T-helper 2 cell treated with Interferon-gamma antibody and Interleukin-4, amounts not matched to agents 100 ng/mL and 5 ng/mL, for 36 hours (primary cell): ENCODE data around the gene SEPHS1. TPM values are rescaled to one million over a fixed set of nuclear protein-coding genes. Genes with fewer than 3 reads are reported as not detected.
"Not testable (repeated sequence)": the region's sequence is repeated elsewhere in the genome, so short reads cannot be mapped to it uniquely, and the experiment has no call there.

Experiments
- intact Hi-C: fragments of 100-400 bp; cut with micrococcal nuclease; formaldehyde crosslinking; loops from one replicate; pipeline ENCODE4 v1.15.1; 2023
- total RNA-seq: library from RNA; stranded (reverse); gene quantifications from 2 replicates; pipeline ENCODE4 v1.2.3, GENCODE V29; 2022

Gene SEPHS1
- total RNA-seq, 1 donor from 2014 or later: 54.2 TPM

- intact Hi-C loops: no loop called here
Observed at GRCh38 chr10:13365243-13365642, 17.1 kb upstream of the SEPHS1 start.

GRCh38 chr10:13360587-13360986 is 12.5 kb upstream of the SEPHS1 start:
- intact Hi-C loops: no loop called here

GRCh38 chr10:13356392-13356791 is 8.3 kb upstream of the SEPHS1 start:
- intact Hi-C loops: no loop called here

GRCh38 chr10:13354783-13355182 is 6.7 kb upstream of the SEPHS1 start:
- intact Hi-C loops: no loop called here

GRCh38 chr10:13352519-13352918 is 4.4 kb upstream of the SEPHS1 start:
- intact Hi-C loops: no loop called here

- intact Hi-C loops: no loop called here
Observed at GRCh38 chr10:13351340-13351915, 3.3 kb upstream of the SEPHS1 start.

GRCh38 chr10:13349463-13350274 is 1.6 kb upstream of the SEPHS1 start:
- intact Hi-C loops: loop anchor here (5.0 kb wide), 2 partner anchors 247 to 1217 kb away; partner anchors contain the start of gene OPTN

DNA sequence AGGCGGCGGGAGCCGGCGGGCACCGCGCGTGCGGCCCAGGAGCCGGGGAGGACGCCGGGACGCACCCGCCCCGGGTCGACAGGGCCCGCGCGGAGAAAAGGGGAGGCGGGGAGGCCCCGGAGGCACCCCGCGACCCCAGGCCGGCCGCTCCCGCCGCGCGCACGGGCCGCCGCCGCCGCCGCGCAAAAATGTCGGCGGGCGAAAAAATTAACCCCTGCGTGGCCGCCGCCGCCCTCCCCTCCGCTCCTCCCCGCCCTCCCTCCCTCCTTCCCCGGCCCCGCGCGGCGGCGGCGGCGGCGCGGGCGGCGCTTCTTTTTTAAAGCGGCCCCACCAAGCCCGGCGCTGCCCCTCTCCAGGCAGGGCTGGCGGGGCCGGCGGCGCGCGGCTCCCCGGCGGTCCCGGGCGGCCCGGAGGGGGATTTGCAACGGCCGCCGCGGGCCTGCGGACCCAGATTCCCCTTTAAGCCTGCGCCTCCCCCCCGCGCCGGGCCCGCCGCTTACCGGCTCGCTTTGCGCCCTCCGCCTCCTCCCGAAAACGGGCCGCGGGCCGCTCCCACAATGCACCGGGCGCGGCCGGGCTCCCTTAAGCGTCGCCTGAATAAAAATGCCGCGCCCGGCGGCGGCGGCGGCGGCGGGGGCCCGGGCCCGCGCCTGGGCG is 465 bp downstream of the SEPHS1 start:
- intact Hi-C loops: loop anchor here (1.0 to 5.0 kb wide), 4 partner anchors 47 to 1215 kb away; partner anchors contain the start of genes MCM10, OPTN and PHYH

GRCh38 chr10:13347043-13347499 is 1.0 kb downstream of the SEPHS1 start:
- intact Hi-C loops: loop anchor here (1.0 to 5.0 kb wide), 3 partner anchors 47 to 1215 kb away; partner anchors contain the start of genes OPTN and PHYH

DNA sequence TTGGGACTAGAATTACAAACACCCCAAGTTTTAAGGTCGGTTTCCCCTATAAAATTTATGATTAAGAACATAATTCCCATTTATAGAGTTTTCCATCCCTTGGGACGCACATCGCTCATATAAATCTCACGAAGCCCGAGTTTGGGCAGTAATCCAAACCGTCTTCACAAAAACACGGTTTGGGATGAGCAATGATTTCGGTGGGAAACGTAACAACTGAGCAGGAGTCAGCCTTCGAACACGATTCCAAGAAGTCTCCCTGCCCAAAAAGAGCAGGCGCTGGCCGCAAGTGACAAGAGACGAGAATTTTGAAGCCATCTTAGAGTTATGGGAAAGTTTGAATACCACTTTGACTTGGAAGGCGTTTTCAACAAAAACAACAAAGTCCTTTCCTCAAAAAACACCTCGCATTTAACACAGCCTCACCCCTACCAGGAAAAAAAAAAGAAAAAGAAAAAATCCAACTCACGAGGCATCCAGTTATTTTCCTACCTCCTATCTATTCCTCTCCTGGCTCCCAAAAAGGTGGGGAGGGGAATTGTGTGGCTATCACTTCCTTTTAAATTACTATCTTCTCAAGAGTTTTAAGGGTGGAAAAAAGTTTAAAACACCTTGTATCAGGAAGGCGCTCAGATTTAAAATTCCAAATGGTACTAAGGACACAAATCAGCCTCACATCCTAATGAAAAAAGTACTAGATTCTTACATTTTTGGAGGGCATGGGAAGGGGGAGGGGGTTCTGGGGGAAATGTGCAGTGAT is 1.6 kb downstream of the SEPHS1 start:
- intact Hi-C loops: loop anchor here (1.0 to 5.0 kb wide), 3 partner anchors 46 to 1214 kb away; partner anchors contain the start of genes OPTN and PHYH

- intact Hi-C loops: no loop called here
Observed at GRCh38 chr10:13340626-13341376, 7.3 kb downstream of the SEPHS1 start.

- intact Hi-C loops: no loop called here
Observed at GRCh38 chr10:13340068-13340467, 8.0 kb downstream of the SEPHS1 start.

GRCh38 chr10:13338390-13339110 is 9.5 kb downstream of the SEPHS1 start:
- intact Hi-C loops: no loop called here

DNA sequence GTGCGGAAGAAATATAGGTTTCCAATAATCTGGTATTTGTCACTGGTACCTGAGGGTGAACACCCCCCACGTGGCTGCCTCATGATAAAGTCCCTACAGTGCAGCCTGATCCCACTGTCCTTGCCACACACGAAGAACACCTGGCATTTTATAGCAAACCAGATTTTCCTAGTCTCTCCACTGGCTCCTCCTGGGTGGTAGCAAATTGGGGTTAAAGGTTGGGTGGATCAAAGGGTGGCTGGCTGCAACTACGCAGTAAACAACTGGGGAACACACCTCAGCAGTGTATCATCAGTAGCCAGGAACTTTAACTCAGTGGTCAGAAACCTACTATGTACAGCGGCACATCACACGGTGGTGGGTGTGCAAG is 10.3 kb downstream of the SEPHS1 start:
- intact Hi-C loops: no loop called here

GRCh38 chr10:13337128-13337826 is 10.8 kb downstream of the SEPHS1 start:
- intact Hi-C loops: no loop called here

DNA sequence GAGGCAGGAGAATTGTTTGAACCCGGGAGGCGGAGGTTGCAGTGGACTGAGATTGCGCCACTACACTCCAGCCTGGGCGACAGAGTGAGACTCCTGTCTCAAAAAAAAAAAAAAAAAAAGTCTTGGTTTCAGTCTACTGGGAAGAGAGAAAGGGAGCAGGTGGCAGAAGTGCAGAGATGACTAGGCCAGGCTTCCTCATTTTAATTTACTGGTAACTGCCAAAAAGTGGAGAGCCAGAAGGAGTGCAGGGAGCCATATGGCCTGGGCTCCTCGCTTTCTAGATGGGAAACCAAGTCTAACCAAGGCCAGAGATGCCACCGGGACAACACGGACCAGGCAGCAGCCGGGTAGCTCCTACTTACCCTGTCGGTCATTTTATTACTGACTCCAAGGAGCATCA is 12.2 kb downstream of the SEPHS1 start:
- intact Hi-C loops: no loop called here

- intact Hi-C loops: no loop called here
Observed at GRCh38 chr10:13334556-13334955, 13.5 kb downstream of the SEPHS1 start.

DNA sequence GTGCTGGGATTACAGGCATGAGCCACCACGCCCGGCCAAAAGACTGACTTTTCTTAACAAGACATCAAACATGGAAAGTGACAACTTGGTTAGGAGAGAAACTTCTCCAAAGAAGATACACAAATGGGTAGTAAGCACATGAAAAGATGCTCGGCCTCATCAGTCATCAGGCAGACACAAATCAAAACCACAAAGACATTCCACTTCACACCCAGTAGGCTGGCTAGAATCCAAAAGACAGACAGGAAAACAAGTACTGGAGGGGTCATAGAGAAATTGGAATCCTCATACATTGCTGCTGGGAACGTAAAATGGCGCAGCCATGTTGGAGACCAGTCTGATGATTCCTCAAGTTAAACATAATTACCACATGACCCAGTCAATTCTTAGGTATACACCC is 16.4 kb downstream of the SEPHS1 start:
- intact Hi-C loops: no loop called here

DNA sequence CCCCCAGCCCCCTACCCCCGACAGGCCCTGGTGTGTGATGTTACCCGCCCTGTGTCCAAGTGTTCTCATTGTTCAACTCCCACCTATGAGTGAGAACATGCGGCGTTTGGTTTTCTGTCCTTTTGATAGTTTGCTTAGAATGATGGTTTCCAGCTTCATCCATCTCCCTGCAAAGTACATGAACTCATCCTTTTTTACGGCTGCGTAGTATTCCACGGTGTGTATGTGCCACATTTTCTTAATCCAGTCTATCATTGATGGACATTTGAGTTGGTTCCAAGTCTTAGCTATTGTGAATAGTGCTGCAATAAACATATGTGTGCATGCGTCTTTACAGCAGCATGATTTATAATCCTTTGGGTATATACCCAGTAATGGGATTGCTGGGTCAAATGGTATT is 17.1 kb downstream of the SEPHS1 start:
- intact Hi-C loops: not testable (repeated sequence)
